ENCODE measurements around the gene DOK7. TPM values are rescaled to one million over a fixed set of nuclear protein-coding genes. Genes with fewer than 3 reads are reported as not detected.

DOK7 gene
- total RNA-seq, 1 donor from 2014 or later = not detected

DNA sequence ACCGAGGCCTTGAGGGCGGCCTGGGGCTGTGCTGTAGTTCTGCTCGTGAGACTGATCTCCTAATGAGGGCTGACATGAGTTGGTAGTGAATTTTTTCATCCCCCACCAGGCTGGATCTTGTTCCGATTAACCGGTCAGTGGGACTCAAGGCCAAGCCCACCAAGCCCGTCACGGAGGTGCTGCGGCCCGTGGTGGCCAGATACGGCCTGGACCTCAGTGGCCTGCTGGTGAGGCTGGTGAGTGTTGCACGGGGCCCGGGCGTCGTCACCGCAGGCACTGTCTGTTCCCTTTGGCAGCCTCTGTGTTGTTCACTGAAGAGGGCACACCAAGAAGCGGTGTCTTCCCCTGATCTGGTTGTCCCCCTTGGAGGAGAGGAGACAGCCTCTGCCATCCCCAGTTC, 39.7 kb upstream of the DOK7 start:
- H3K4me3 Mint-ChIP-seq = no peak overlapping the region
- H3K9me3 Mint-ChIP-seq = no peaks in the 10 kb centered on the region
- DNase-seq (ENCODE audit: low read depth, low spot score) = no peak
- no peak overlapping the region for H3K27ac Mint-ChIP-seq (ENCODE audit: unreplicated experiment)
- H3K4me1 Mint-ChIP-seq = peaks cover 4% of the 10 kb centered on the region
- no peaks in the 10 kb centered on the region for H3K36me3 Mint-ChIP-seq (ENCODE audit: low read depth)
- TF ChIP-seq, protein P1, sequence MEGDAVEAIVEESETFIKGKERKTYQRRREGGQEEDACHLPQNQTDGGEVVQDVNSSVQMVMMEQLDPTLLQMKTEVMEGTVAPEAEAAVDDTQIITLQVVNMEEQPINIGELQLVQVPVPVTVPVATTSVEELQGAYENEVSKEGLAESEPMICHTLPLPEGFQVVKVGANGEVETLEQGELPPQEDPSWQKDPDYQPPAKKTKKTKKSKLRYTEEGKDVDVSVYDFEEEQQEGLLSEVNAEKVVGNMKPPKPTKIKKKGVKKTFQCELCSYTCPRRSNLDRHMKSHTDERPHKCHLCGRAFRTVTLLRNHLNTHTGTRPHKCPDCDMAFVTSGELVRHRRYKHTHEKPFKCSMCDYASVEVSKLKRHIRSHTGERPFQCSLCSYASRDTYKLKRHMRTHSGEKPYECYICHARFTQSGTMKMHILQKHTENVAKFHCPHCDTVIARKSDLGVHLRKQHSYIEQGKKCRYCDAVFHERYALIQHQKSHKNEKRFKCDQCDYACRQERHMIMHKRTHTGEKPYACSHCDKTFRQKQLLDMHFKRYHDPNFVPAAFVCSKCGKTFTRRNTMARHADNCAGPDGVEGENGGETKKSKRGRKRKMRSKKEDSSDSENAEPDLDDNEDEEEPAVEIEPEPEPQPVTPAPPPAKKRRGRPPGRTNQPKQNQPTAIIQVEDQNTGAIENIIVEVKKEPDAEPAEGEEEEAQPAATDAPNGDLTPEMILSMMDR (conservative IDR thresholded peaks at IDR 0.05) = no peak
- no peaks in the 10 kb centered on the region for H3K27me3 Mint-ChIP-seq (ENCODE audit: low read depth)

DNA sequence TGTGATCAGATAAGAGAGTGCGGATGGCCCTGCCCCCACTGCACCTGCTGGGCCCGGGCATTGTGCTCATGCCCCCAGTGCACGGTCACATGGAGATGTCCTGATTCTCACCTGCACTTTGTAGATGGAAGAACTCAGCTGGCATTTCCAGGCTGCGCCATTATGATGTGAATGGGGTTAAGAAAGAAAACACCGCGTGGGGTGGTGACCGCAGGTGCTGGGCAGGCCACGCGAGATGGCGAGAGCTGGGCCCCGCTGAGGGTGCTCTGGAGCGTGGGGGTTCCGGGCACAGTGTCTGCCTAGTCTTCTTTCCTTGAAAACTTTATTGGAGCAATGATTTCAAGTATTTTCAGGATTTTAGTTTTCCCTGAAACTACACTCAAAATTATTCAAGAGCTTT, 39.2 kb upstream of the DOK7 start:
- Mint-ChIP-seq H3K27me3 (ENCODE audit: low read depth) (no peaks in the 10 kb centered on the region), H3K4me3 (no peak overlapping the region), H3K4me1 (peaks cover 4% of the 10 kb centered on the region), H3K27ac (ENCODE audit: unreplicated experiment) (peak overlapping the region; percentile 12), H3K9me3 (no peaks in the 10 kb centered on the region), H3K36me3 (ENCODE audit: low read depth) (no peaks in the 10 kb centered on the region)
- DNase-seq (ENCODE audit: low read depth, low spot score) = no peak
- TF ChIP-seq, protein P1 (conservative IDR thresholded peaks at IDR 0.05) = no peak

DNA sequence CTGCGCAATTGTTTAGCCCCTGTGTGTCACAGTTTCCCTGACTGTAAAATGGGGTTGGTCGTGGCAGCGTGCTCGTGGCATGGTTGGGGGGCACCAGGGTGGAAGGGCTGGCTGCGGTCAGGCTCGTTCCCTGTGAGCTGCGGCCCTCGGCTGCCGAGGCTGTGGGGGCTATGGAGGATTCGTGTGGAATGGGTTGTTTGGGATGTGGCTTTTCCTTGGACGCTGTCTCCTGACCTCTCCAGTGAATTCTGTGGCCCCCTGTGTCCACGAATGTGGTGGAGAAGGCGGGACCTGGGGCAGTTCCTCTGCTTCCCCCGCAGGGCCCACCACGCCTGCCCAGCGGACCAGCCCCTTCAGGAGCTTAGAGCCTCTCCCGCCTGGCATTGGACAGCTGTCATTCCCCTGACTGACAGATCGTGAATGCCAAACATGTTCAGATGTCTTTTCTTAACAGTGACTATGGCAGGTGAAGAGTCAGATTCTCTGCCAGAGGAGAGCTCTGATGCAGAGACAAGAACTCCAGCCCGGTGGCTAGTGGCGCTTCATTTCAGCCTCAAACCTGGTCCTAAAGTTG, 38.5 kb upstream of the DOK7 start:
- no peaks in the 10 kb centered on the region for H3K9me3 Mint-ChIP-seq
- TF ChIP-seq, protein P1 (conservative IDR thresholded peaks at IDR 0.05) = no peak
- no peaks in the 10 kb centered on the region for H3K36me3 Mint-ChIP-seq (ENCODE audit: low read depth)
- no peak for DNase-seq (ENCODE audit: low read depth, low spot score)
- no peaks in the 10 kb centered on the region for H3K27me3 Mint-ChIP-seq (ENCODE audit: low read depth)
- peaks cover 4% of the 10 kb centered on the region for H3K4me1 Mint-ChIP-seq
- H3K27ac Mint-ChIP-seq (ENCODE audit: unreplicated experiment) = no peak overlapping the region
- no peak overlapping the region for H3K4me3 Mint-ChIP-seq

DNA sequence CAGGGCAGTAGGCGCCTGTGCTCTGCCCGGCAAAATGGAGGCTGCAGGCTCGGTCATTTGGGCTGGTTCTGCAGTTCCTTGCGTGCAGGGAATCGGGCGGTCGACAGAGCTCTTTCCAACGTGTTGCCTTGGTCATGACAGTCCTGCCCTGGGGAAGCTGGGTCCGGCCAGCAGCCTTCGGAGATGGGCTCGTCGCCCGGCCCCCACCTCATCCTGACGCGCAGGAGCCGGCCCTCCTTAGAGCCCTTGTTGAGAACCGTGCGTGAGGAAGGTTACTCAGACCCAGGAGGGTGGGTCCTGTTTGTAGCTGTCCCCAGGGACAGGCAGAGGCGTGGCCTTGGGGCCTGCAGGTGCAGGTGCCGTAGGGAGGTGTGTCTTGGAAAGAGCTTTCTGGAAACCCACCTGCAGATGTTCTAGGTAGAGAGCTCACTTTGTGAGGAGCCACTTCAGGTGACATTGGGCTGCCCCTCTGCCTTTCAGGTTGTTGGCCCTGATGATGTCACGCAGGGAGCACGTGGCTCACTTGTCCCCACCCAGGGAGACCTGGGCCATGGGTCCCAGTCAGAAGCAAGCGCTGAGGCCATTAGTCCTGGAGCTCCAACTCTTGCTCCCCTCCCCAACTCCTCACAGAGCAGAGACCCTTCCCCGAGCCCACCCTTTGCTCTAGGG, 36.5 kb upstream of the DOK7 start:
- Mint-ChIP-seq H3K4me1 (peaks cover 4% of the 10 kb centered on the region), H3K27me3 (ENCODE audit: low read depth) (no peaks in the 10 kb centered on the region), H3K36me3 (ENCODE audit: low read depth) (no peaks in the 10 kb centered on the region), H3K27ac (ENCODE audit: unreplicated experiment) (no peak overlapping the region), H3K9me3 (no peaks in the 10 kb centered on the region), H3K4me3 (no peak overlapping the region)
- no peak for DNase-seq (ENCODE audit: low read depth, low spot score)
- TF ChIP-seq, protein P1 (conservative IDR thresholded peaks at IDR 0.05) = no peak

DNA sequence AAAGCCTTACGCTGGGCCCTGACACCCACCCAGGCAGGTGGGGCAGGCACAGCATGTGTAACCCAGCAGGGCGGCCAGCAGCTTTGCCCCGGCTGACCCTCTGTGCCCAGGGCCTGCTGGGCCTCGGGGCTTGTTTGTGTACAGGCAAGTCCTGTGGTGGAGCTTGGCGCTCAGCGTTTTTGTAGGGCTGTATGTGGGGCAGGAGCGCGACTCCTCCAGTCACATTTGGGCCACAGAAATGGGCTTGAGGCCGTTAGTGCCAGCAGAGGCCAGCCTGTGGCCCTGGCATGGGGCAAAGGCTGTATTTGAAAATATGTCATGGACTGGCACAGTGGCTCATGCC, 36.0 kb upstream of the DOK7 start:
- H3K27me3 Mint-ChIP-seq (ENCODE audit: low read depth) = no peaks in the 10 kb centered on the region
- H3K36me3 Mint-ChIP-seq (ENCODE audit: low read depth) = no peaks in the 10 kb centered on the region
- H3K4me3 Mint-ChIP-seq = no peak overlapping the region
- TF ChIP-seq, protein P1 (conservative IDR thresholded peaks at IDR 0.05) = no peak
- DNase-seq (ENCODE audit: low read depth, low spot score) = no peak
- peaks cover 4% of the 10 kb centered on the region for H3K4me1 Mint-ChIP-seq
- H3K9me3 Mint-ChIP-seq = no peaks in the 10 kb centered on the region
- H3K27ac Mint-ChIP-seq (ENCODE audit: unreplicated experiment) = no peak overlapping the region

Data from neural crest cell (in vitro differentiated cells).